ENCODE measurements around the gene SSR1. TPM values are rescaled to one million over a fixed set of nuclear protein-coding genes. Genes with fewer than 3 reads are reported as not detected.

SSR1 gene
- total and polyA plus RNA-seq, 2 of the 13 experiments (the other 11 are each of a cell fraction or from before 2014, with no cell fraction given), result 203 to 243 TPM

GRCh38 chr6:7238900-7239589 lies 74.0 kb downstream of the SSR1 start (continued):
- peak; percentile 46; the same call in 1 of the 2 replicates for TF ChIP-seq THAP11 (CRISPR knock-in tag; IDR thresholded peaks at IDR 0.05)
- no peak for TF ChIP-seq PCBP2 (optimal IDR thresholded peaks at IDR 0.05; ENCODE audit: low read depth, low read length, poor library complexity, severe bottlenecking)
- no peak for TF ChIP-seq BRF2 (CRISPR knock-in tag; IDR thresholded peaks at IDR 0.05)
- TF ChIP-seq SMARCC2 (IDR thresholded peaks at IDR 0.05), result no peak
- TF ChIP-seq, protein P1, sequence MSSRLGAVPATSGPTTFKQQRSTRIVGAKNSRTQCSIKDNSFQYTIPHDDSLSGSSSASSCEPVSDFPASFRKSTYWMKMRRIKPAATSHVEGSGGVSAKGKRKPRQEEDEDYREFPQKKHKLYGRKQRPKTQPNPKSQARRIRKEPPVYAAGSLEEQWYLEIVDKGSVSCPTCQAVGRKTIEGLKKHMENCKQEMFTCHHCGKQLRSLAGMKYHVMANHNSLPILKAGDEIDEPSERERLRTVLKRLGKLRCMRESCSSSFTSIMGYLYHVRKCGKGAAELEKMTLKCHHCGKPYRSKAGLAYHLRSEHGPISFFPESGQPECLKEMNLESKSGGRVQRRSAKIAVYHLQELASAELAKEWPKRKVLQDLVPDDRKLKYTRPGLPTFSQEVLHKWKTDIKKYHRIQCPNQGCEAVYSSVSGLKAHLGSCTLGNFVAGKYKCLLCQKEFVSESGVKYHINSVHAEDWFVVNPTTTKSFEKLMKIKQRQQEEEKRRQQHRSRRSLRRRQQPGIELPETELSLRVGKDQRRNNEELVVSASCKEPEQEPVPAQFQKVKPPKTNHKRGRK (CRISPR knock-in tag; IDR thresholded peaks at IDR 0.05), result no peak
- TF ChIP-seq ZNF292 (CRISPR knock-in tag; IDR thresholded peaks at IDR 0.05; ENCODE audit: borderline replicate concordance, low read depth), result peak; percentile 42; the same call in 1 of the 2 replicates
- TF ChIP-seq KLF6 (CRISPR knock-in tag; IDR thresholded peaks at IDR 0.05), result no peak
- peak in 1 of 2 experiments; percentile 58; a peak in 2 of 4 replicates for TF ChIP-seq POLR2A (IDR thresholded peaks at IDR 0.05; ENCODE audit: insufficient read depth in 1 of 2, low read depth in 2 of 2, low read length in 2 of 2)
- no peak for TF ChIP-seq GZF1 (CRISPR knock-in tag; IDR thresholded peaks at IDR 0.05)
- no peak for TF ChIP-seq EZH2 (conservative IDR thresholded peaks at IDR 0.05; ENCODE audit: low read depth, low read length)
- no peak for TF ChIP-seq CHD2 (IDR thresholded peaks at IDR 0.05; ENCODE audit: low read depth, low read length)
- TF ChIP-seq ZNF460 (CRISPR knock-in tag; IDR thresholded peaks at IDR 0.05; ENCODE audit: borderline replicate concordance), result no peak
- 0 out of 2 replicates have a peak, but pooled peaks have one; percentile 25 for TF ChIP-seq SRF (IDR thresholded peaks at IDR 0.05; ENCODE audit: low read depth, low read length)
- TF ChIP-seq NCOA2 (CRISPR knock-in tag; IDR thresholded peaks at IDR 0.05), result peak; percentile 37
- peak; percentile 61; the same call in 1 of the 2 replicates for TF ChIP-seq ZC3H13 (CRISPR knock-in tag; IDR thresholded peaks at IDR 0.05)
- TF ChIP-seq TFDP1 (CRISPR knock-in tag; IDR thresholded peaks at IDR 0.05; ENCODE audit: borderline replicate concordance), result peak; percentile 74; the same call in 1 of the 2 replicates
- TF ChIP-seq NR2F6 (IDR thresholded peaks at IDR 0.05), result peak; percentile 63
- TF ChIP-seq NR2F6 (CRISPR knock-in tag; IDR thresholded peaks at IDR 0.05), result peak; percentile 40; the same call in 1 of the 2 replicates
- peak; percentile 49; the same call in 1 of the 2 replicates for TF ChIP-seq ZKSCAN8 (CRISPR knock-in tag; IDR thresholded peaks at IDR 0.05; ENCODE audit: borderline replicate concordance)
- TF ChIP-seq ADNP (CRISPR knock-in tag; IDR thresholded peaks at IDR 0.05), result no peak
- TF ChIP-seq MBNL3 (CRISPR knock-in tag; conservative IDR thresholded peaks at IDR 0.05), result no peak
- peak; percentile 37; the same call in 1 of the 2 replicates for TF ChIP-seq ZNF224 (CRISPR knock-in tag; IDR thresholded peaks at IDR 0.05)
- TF ChIP-seq ZFP90 (CRISPR knock-in tag; IDR thresholded peaks at IDR 0.05; ENCODE audit: borderline replicate concordance), result no peak; the same call in 1 of the 2 replicates
- no peak for TF ChIP-seq ZNF430 (CRISPR knock-in tag; IDR thresholded peaks at IDR 0.05)
- TF ChIP-seq KLF12 (CRISPR knock-in tag; IDR thresholded peaks at IDR 0.05; ENCODE audit: borderline replicate concordance), result no peak; the same call in 1 of the 2 replicates
- TF ChIP-seq ZBTB21 (CRISPR knock-in tag; IDR thresholded peaks at IDR 0.05), result no peak
- no peak for TF ChIP-seq ZNF616 (CRISPR knock-in tag; IDR thresholded peaks at IDR 0.05; ENCODE audit: low read depth)
